SHP77 (cell line): ENCODE measurements around the gene AUTS2.
A peak's percentile ranks its signal among the peaks of the same experiment; 100 is the strongest.

ENCODE experiments used
- DNase-seq, 2 experiments: peaks; one replicate each; lab custom pipeline; 2025; lab: John Stamatoyannopoulos, UW

Gene AUTS2

GRCh38 chr7:70069977-70070376, 471.7 kb downstream of the AUTS2 start:
- no peak for DNase-seq

- DNase-seq = no peak
These were observed 473.5 kb downstream of the AUTS2 start for GRCh38 chr7:70071766-70072165.

- peak; percentile 62 to 68 for DNase-seq
These were observed 473.9 kb downstream of the AUTS2 start for GRCh38 chr7:70072220-70072619.

- DNase-seq = no peak
These were observed 478.1 kb downstream of the AUTS2 start for GRCh38 chr7:70076325-70076724.

GRCh38 chr7:70082099-70082611, 483.9 kb downstream of the AUTS2 start:
- DNase-seq = no peak

GRCh38 chr7:70091362-70091761, 493.1 kb downstream of the AUTS2 start:
- no peak for DNase-seq

- peak; percentile 21 to 32 for DNase-seq
These were observed 494.3 kb downstream of the AUTS2 start for GRCh38 chr7:70092314-70093204.

- peak; percentile 20 to 28 for DNase-seq
These were observed 495.1 kb downstream of the AUTS2 start for GRCh38 chr7:70093205-70093904.

- no peak for DNase-seq
These were observed 496.6 kb downstream of the AUTS2 start for GRCh38 chr7:70094831-70095230.

GRCh38 chr7:70097645-70098044, 499.4 kb downstream of the AUTS2 start:
- DNase-seq = no peak

GRCh38 chr7:70098133-70098561, 499.9 kb downstream of the AUTS2 start:
- no peak for DNase-seq

GRCh38 chr7:70098905-70099672, 500.8 kb downstream of the AUTS2 start:
- DNase-seq = no peak

- DNase-seq = no peak
These were observed 506.0 kb downstream of the AUTS2 start for GRCh38 chr7:70104243-70104642.

GRCh38 chr7:70113078-70113477, 514.8 kb downstream of the AUTS2 start:
- DNase-seq = no peak

- DNase-seq = no peak
These were observed 515.3 kb downstream of the AUTS2 start for GRCh38 chr7:70113536-70113935.

GRCh38 chr7:70114806-70115205, 516.5 kb downstream of the AUTS2 start:
- no peak for DNase-seq

- DNase-seq = no peak
These were observed 518.0 kb downstream of the AUTS2 start for GRCh38 chr7:70116244-70116643.

GRCh38 chr7:70116867-70117266, 518.6 kb downstream of the AUTS2 start:
- DNase-seq = no peak

- no peak for DNase-seq
These were observed 522.6 kb downstream of the AUTS2 start for GRCh38 chr7:70120851-70121250.

- peak in 1 of 2 experiments; percentile 7 for DNase-seq
These were observed 533.5 kb downstream of the AUTS2 start for GRCh38 chr7:70131817-70132216.

GRCh38 chr7:70132226-70132851, 534.1 kb downstream of the AUTS2 start:
- no peak for DNase-seq
